GM15510 (cell line): ENCODE results near the gene PPP2R5B.

Source experiments
- POLR2A ChIP-seq: IDR thresholded peaks from 3 replicates; pipeline ENCODE4 v1.6.1; 2011; ENCODE audit warnings: borderline replicate concordance; ENCODE audit not compliant: insufficient read length; ENCODE audit errors: extremely low read depth

Gene PPP2R5B

DNA sequence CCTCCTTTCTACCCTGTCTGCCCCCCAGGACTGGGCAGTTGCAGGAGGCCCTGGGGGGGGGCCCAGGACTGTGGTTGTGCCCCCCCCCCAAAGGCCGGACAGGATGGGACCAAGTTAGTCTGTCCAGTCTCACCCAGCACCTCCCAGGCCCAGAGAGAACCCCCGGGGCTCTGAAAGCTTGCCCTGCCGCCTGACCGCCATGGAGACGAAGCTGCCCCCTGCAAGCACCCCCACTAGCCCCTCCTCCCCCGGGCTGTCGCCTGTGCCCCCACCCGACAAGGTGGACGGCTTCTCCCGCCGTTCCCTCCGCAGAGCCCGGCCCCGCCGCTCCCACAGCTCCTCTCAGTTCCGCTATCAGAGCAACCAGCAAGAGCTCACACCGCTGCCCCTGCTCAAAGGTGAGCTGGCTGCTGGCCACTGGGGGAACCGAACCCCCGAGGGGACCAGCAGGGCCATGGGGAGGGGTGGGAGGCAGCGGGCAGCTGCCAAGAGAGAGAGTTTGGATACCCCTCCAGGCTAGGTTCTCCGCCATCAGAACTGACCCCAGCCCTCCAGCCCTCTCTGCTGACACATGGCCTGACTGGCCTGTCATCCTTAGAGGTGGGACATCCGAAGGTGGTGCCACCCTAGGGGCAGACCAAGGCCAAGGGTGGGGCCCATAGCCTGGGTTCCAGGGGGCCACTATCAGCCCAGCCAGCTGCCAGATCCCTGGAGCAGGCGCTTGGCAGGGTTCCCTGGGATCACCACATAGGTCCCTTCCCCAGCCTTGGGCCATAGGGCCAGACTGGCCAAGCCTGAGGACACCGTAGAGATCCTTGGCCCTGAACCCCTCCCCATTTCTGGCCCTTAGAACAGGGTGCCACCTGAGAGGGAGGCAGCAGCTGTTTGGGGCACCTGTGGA, 1.3 kb downstream of the PPP2R5B start:
- no peak for TF ChIP-seq POLR2A

GRCh38 chr11:64926689-64927088, 2.2 kb downstream of the PPP2R5B start:
- TF ChIP-seq POLR2A: no peak

DNA sequence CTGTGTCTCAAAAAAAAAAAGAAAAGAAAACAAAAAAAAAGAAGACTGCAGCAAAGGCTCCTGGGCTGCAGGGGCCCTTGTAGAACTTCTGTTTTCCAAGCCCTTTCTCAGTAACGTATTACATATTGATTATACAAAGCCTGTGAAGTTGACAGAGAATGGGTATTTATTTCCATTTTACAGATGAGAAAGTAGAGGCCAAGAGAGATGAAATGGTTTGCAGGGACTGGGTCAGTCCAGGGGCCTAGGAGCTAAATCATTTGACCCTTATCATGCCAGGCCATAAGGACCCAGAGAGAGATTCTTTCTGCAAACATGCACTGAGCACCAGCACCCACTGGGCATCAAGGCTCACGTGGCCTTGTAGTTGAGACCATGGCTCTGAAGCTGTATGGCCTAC, 4.5 kb downstream of the PPP2R5B start:
- TF ChIP-seq POLR2A: no peak

DNA sequence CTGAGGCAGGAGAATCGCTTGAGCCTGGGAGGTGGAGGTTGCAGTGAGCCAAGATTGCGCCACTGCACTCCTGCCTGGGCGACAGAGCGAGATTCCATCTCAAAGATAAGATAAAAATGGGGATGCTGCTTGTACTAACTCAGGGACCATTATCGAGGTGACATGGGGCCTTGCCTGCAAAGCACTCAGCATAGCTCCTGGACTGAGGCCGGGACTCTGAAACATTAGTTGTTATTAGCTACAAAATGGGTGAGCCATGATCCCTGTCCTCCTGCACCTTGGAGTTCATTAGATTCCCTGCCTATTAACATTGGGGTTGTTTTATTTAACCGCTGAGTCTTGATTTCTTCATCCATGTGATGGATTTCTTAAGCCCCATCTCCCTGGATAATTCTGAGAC, 5.1 kb downstream of the PPP2R5B start:
- TF ChIP-seq POLR2A: no peak

- no peak for TF ChIP-seq POLR2A
These were observed 5.9 kb downstream of the PPP2R5B start for GRCh38 chr11:64930340-64930739.

- TF ChIP-seq POLR2A: no peak
These were observed 6.8 kb downstream of the PPP2R5B start for GRCh38 chr11:64931290-64931689.

GRCh38 chr11:64932324-64932723, 7.8 kb downstream of the PPP2R5B start:
- TF ChIP-seq POLR2A: no peak

DNA sequence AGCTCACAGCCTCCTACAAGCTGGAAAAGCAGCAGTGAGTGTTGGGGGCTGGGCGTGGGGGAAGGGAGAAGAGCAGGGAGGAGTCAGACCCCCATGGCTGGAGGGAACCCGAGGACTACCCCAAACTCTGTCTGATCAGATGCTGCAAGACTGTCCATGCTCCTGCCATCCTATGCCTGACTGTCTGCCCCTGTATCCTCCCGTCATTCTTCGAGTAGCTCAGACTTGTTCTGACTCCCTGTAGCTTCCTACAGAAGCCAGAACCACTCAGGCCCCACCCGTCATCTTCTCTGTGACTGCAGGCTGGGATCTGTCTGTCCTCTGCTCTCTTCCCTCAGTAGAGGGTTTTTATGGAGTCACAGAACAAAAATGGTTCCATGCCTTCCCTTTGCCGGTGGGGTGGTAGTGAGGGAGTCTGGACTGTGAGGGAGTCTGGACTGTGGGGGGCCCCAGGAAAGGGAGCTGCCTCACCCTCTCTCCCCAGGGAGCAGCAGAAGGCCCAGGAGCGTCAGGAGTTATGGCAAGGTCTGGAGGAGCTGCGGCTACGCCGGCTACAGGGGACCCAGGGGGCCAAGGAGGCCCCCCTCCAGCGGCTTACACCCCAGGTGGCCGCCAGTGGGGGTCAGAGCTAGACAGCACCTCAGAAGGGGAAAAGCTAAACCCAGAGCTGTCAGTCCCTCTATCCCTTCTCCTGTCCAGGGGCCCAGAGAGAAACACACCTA, 8.9 kb downstream of the PPP2R5B start:
- TF ChIP-seq POLR2A: no peak

DNA sequence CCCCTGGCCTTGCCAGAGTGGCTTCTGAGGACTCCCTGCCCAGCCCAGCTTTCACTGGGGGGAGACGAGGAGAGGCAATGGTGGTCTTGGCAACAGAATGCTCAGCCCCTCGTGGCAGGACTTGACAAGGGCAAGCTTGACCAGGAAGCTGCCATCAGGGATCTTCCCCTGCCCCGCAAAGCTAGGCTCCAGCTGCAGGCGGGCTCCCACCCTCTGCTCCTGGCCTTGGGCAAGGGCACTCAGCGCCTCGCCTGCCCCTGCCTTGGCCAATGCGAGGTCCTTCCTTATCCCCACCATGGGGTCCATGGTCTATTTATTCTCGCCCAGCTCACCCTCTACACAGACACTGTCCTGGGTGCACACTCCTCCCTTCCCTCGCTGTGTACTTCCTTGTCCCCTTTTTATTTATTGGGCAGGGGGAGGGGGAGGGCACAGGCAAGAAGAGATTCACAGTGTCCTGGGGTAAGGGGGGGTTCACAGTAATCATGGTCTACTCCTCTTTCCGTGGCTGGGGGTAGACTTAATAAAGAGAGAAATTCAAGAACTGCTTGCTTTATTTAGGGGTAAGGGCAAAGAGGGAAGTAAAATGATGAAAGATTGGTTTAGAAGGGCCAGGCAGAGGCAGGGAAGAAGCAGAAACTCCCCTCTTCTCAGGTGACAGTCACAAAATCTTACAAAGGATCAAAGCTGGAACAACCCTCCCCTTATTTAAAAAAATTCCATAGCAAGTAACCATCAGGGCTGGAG, 9.6 kb downstream of the PPP2R5B start:
- no peak for TF ChIP-seq POLR2A

DNA sequence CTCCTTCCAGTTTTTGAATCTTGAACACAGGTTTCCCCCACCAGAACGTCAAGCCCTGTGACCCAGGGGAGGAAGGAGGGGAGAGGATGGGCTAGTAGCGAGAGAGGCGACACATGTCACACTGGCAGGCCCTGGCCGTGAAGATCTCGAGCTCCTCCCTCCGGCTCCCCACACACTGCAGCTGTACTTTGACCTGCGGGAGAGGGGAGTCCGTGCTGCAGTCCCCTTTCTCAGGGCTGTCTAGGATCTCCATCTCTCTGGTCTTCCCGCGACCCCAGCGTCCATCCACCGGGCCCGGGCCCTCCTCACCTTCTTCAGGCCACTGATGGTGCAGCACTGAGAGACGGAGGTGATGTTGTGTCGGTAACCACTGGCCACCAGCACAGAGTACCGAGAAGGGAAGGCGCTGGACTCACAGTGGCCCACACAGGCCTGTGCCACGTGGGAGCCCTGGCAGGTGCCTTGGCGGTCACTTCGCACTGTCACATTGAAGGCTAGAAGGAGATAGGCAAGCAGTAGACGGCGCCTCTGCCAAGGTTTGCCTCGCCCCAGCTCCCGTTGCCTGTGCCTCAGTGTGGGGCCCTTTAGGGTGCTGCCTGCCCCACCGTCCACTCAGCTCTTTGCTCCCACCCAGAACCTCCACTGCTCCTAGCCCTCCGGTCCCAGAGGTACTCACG, 10.3 kb downstream of the PPP2R5B start:
- no peak for TF ChIP-seq POLR2A

DNA sequence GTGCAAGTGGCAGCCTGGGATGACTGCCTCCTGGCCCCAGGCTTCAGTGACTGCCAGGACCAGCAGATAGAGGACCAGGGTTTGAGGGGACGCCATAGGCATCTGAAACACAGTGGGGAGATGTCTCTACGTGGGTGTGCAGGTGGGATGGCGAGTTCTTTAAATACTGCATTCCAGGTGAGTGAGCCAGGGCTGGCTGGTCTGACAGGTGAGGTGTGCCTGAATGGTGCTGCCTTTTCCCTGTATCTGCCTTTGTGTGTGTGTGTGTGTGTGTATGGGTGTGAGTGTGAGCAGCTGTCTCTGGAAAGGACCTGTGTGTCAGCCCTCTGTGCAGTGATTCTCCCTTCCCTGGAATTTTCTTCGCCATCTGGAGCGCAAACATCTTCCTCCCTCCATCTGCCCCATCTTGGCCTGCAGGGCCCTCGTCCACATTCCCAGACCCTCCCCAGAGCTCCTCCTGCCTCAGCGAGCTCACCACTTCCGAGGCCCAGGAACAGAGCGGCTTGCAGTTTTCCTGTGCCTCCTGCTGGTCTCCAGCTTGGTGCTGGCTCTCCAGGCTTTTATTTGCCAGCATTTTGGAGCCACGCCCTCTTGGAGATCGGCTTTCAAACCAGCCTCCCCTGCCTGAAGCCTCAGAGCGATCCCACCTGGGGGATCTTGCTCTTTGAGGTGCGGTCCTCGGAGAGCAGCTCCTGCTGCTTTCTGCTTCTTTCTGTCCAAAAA, 11.0 kb downstream of the PPP2R5B start, which contains the start of gene GPHA2:
Gene GPHA2 (minus strand): TSS at position 535 of the 723 bp plus-strand sequence. CDS start 433 bp downstream, at position 102.
- TF ChIP-seq POLR2A: no peak

DNA sequence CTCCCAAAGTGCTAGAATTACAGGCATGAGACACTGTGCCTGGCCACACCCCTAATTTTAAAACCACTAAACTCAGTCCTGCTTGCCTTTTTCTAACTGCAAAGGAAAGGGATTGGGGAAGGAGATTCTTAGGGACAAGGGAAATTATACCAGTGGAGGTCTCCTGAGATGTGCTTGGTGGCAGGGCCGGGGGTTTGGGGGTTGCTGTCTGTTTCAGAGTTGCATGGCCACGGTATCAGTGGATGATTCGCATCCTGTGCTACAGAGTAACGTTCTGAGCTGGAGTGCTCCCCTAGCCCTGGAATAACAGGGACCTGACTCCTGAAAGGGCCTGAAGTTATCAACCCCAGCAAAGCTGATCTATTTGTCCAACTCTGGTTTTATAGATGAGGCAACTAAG, 12.1 kb downstream of the PPP2R5B start:
- TF ChIP-seq POLR2A: no peak

- no peak for TF ChIP-seq POLR2A
These were observed 22.8 kb downstream of the PPP2R5B start for GRCh38 chr11:64947208-64947814.
